Amniotic epithelial cell (primary cell): ENCODE results near the gene SLC22A23.
"Not testable (repeated sequence)": the region's sequence is repeated elsewhere in the genome, so short reads cannot be mapped to it uniquely, and the experiment has no call there.

Experiments used
- DNase-seq: peaks from one replicate; pipeline ENCODE4 v3.0.0-alpha.2; 2010; ENCODE audit warnings: low read depth

The SLC22A23 gene

GRCh38 chr6:3403238-3404173 is 53.3 kb downstream of the SLC22A23 start:
- DNase-seq = no peak

DNA sequence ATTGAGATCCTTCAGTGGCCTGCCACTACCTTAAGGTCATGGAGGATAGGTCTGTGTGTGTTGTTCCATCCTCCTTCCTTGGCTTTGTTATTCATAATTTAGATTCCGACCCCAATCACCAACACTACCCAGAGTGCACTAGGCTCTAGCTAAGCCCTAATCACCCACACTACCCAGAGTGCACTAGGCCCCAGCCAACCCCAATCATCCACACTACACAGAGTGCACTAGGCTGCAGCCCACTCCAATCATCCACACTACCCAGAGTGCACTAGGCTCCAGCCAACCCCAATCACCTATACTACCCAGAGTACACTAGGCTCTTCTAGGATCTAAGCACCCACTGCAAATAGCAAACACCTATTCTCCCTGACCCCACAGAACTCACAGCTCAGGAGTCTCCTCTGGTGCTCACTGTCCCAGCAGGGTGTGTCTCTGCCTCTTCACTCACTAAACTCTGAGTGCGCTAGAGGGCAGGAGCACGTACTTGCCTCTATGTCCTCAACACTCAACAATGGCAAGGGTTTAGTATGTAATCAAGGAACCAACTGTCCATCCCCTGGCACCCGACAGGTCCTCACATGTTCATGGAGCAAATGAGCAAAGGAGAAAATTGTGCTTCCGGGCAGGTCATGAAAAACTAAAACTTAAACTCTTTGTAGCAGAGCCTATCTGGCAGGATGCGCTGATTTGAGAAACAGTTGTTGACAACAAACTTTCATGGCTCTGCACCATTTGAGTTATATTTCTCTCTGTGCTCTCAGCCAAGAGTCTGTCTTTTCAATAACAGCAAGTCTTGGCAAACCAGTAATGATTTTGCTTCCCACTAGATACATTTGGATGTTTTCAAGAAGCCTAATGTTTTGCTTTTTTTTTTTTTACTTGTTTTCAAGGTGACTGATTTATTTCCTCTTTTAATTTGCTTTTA is 54.3 kb downstream of the SLC22A23 start:
- no peak for DNase-seq

DNA sequence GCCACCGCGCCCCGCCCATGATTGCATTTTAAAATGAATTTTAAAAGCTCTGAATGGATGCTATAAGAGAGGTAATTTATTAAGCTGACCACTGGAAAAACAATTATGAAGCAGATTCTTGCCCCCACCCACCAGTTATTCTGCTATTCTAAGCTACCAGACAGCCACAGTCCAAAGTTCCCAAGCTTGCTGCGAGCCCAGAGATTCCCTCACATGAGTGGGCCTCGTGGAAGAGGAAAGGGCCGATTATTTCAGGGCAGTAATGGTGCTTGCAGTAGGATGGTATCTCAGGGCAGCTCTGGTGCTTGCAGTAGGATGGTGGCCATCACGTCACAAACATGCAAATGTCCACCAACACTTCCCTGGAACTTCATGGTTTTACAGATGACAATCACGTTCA is 56.7 kb downstream of the SLC22A23 start:
- no peak for DNase-seq

- no peak for DNase-seq
These were observed 57.8 kb downstream of the SLC22A23 start for GRCh38 chr6:3398755-3399696.

DNA sequence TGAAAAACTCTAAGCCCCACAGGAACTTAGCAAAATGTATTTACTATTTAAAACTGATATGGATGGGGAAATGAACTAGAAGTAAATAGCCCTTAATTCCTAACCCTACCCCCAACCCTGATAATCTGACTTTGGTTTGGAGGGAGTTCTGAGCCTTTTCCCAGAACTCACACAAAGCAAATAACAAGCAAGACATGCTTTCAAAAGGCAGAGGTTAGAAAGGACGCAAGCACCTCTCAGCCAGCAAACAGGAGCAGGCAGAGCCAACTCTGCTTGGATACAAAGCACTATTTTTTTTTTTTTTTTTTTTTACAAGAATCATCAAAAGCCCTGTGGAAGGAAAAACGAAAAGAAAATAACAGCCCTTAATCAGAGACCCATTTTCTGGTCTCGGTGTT is 58.7 kb downstream of the SLC22A23 start:
- no peak for DNase-seq

GRCh38 chr6:3397229-3398164 is 59.4 kb downstream of the SLC22A23 start:
- no peak for DNase-seq

- no peak for DNase-seq
These were observed 60.2 kb downstream of the SLC22A23 start for GRCh38 chr6:3396503-3397180.

GRCh38 chr6:3394671-3395070 is 62.2 kb downstream of the SLC22A23 start:
- DNase-seq = no peak

GRCh38 chr6:3393836-3394202 is 63.0 kb downstream of the SLC22A23 start:
- no peak for DNase-seq

GRCh38 chr6:3392930-3393835 is 63.7 kb downstream of the SLC22A23 start:
- no peak for DNase-seq

DNA sequence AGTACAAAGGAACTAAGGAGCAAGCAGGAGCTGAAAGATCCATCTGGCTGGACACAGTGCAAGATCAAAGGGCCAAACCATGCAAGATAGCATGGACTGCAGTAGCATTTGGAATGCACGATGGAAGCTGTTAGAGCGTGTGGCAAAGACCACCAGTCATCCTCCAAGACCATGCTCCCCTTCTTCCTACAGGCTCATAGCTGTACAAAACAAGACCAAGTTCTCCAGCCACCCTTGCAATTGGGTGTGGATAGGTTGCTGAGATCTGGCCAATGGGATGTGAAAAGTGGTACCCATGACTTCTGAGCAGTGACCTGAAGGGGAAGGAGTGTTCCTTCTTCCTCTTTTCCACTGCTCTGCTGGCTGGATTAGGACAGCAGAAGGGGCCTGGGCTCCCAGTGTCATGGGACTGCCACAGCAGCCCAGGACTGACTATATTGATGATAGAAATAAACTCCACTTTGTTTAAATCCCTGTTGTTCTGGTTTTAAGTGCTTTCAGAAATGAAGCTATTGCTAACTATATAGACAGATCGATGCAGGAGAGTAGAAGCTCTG is 64.9 kb downstream of the SLC22A23 start:
- no peak for DNase-seq

- no peak for DNase-seq
These were observed 66.2 kb downstream of the SLC22A23 start for GRCh38 chr6:3390698-3391097.

DNA sequence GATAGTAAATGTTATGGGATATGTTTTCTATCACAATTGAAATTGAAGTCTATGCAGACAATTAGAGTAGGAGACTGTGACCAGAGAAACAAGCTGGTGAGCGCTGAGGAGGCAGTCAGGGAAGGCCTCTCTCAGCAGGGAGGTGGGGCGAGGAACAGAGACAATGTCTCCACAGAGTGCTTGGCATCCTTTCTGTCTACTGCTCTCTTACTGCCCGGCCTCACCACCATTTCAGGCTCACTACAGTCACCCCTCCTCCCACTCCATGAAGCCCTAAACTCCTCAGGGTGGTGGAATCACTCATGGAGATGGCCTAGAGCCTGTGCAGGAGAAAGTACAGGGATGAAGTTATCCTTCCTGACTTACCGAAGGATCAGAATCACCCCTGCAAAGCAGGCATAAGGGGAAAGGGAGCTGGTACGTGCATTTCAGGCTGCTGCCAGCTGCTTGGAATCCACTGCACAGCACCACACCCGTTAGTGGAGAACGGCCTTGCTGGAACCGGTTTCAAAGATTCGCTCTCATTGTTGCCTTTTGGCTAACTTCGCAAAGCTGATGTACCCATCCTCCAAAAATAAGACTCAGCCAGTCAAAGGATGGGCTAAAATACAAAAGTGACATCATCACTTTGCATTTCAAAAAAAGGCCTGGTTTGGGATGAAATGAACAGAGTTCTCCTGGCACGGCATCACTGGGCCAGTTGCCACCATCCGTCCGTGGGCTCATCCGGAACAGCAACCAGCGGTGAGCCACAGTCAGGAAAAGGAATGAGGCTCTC is 67.3 kb downstream of the SLC22A23 start:
- DNase-seq = no peak

DNA sequence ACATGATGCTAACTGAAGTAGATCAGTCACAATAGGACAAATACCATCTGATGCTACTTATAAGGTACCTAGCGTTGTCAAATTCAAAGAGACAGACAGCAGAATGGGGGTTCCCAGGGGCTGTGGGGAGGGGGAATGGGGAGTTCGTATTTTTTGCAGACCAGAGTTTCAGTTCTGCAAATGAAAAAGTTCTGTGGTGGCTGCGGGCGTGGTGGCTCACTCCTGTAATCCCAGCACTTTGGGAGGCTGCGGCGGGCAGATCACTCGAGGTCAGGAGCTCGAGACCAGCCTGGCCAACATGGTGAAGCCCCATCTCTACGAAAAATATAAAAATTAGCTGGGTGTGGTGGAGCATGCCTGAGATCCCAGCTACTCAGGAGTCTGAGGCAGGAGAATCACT is 68.1 kb downstream of the SLC22A23 start:
- no peak for DNase-seq

DNA sequence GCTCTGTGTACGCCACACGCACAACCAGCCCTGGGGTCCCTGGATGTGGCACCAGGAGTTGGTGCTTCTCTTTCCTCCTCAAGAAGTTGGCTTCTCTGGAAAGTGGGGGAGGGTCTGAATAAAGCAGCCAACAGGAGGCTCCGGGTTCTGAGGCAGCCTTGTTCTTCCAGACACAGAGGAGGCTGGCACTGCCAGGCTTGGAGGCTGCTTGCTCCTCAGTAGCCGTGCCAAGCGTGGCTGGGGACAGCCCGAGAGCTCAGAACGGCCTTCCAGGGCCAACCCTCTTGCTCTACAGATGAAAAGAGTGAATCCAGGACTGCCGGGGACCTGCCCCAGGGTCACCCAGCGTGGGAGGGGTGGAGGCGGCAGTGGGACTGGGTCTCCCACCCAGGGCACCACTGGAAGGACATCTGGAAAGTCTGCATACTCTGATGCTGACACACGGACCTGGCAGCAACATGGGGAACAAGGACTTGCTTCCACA is 70.4 kb downstream of the SLC22A23 start:
- DNase-seq = no peak

DNA sequence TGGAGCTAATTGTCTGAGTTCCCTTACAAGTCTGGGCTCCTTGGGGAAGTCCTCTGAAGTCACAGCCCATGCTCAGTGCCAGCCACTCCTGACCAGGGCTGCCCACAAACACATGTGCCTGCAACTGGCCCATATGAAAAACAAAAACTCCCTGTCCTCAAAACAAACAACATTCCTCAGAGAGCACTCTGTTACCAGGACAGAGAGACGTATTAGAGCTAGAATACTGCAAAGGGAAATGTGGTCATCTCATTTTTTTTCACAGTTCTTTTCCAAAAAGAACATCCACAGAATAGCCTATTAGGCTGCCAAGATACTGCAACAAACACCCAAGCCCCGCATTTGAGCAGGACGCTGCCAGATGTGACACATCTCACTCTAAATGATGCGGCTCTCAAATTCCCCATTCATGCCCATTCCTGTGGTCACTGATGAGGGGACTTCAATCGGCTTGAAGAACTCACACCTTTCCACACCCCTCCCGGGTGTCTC is 71.1 kb downstream of the SLC22A23 start:
- DNase-seq = no peak

DNA sequence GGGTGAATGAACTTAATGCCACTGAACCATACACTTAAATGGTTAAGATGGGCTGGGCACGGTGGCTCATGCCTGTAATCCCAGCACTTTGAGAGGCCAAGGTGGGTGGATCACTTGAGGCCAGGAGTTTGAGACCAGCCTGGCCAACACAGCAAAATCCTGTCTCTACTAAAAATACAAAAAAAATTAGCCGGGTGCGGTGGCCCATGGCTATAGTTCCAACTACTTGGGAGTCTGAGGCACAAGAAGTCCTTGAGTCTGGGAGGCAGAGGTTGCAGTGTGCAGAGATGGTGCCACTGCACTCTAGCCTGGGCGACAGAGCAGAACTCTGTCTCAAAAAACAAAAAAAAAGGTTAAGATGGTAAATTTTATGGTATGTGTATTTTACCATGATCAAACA is 71.7 kb downstream of the SLC22A23 start:
- not testable (repeated sequence) for DNase-seq
